ENCODE measurements around the gene KRTAP5-1.

The KRTAP5-1 gene

GRCh38 chr11:1631066-1631568, 46.0 kb upstream of the KRTAP5-1 start:
- Histone ChIP-seq H3K4me3 (ENCODE audit: low read length) (no peak overlapping the region), H2AFZ (ENCODE audit: low read length) (no peak overlapping the region), H4K20me1 (ENCODE audit: insufficient read depth, low read length) (no peaks in the 10 kb centered on the region), H3K79me2 (ENCODE audit: low read length) (no peaks in the 10 kb centered on the region), H3K4me1 (ENCODE audit: low read length) (peaks cover 6% of the 10 kb centered on the region; the same call in 1 of the 2 replicates), H3K9ac (ENCODE audit: low read length) (no peak overlapping the region), H3K9me2 (replicated peaks; ENCODE audit: insufficient read depth, low read length) (no peaks in the 10 kb centered on the region), H3F3A (ENCODE audit: insufficient read depth, low read length) (no peaks in the 10 kb centered on the region), H3K27ac (ENCODE audit: low read length) (no peak overlapping the region), H3K4me2 (ENCODE audit: low read depth, low read length) (no peak overlapping the region), H3K36me3 (replicated peaks; ENCODE audit: insufficient read depth, low read length) (no peaks in the 10 kb centered on the region), H3K9me3 (replicated peaks; ENCODE audit: insufficient read depth, low read length) (no peaks in the 10 kb centered on the region), H3K27me3 (replicated peaks; ENCODE audit: insufficient read depth, low read length) (peaks cover 95% of the 10 kb centered on the region)
- TF ChIP-seq CTCF (IDR thresholded peaks at IDR 0.05; ENCODE audit: low read length) (no peak), EZH2phosphoT487 (IDR thresholded peaks at IDR 0.05; ENCODE audit: low read length) (no peak), EZH2 (optimal IDR thresholded peaks at IDR 0.05; ENCODE audit: low read depth, low read length) (no peak)
- DNase-seq: no peak

DNA sequence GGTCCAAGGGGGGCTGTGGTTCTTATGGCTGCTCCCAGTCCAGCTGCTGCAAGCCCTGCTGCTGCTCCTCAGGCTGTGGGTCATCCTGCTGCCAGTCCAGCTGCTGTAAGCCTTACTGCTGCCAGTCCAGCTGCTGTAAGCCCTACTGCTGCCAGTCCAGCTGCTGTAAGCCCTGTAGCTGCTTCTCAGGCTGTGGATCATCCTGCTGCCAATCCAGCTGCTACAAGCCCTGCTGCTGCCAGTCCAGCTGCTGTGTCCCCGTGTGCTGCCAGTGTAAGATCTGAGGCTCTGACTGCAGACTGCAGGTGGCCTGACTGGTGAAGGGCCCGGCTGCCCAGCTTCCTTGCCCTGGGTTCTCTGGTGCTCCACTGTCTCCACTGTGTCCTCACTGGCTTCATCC, 45.2 kb upstream of the KRTAP5-1 start:
- Histone ChIP-seq H3K79me2 (ENCODE audit: low read length) (no peaks in the 10 kb centered on the region), H3K9ac (ENCODE audit: low read length) (no peak overlapping the region), H3K4me1 (ENCODE audit: low read length) (peaks cover 6% of the 10 kb centered on the region; the same call in 1 of the 2 replicates), H3K27ac (ENCODE audit: low read length) (no peak overlapping the region), H3K9me3 (replicated peaks; ENCODE audit: insufficient read depth, low read length) (no peaks in the 10 kb centered on the region), H3K4me3 (ENCODE audit: low read length) (no peak overlapping the region), H2AFZ (ENCODE audit: low read length) (no peak overlapping the region), H4K20me1 (ENCODE audit: insufficient read depth, low read length) (no peaks in the 10 kb centered on the region), H3K9me2 (replicated peaks; ENCODE audit: insufficient read depth, low read length) (no peaks in the 10 kb centered on the region), H3K4me2 (ENCODE audit: low read depth, low read length) (no peak overlapping the region), H3K36me3 (replicated peaks; ENCODE audit: insufficient read depth, low read length) (no peaks in the 10 kb centered on the region), H3F3A (ENCODE audit: insufficient read depth, low read length) (no peaks in the 10 kb centered on the region), H3K27me3 (replicated peaks; ENCODE audit: insufficient read depth, low read length) (peaks cover 95% of the 10 kb centered on the region)
- no peak for TF ChIP-seq EZH2phosphoT487 (IDR thresholded peaks at IDR 0.05; ENCODE audit: low read length)
- TF ChIP-seq EZH2 (optimal IDR thresholded peaks at IDR 0.05; ENCODE audit: low read depth, low read length): no peak
- no peak for TF ChIP-seq CTCF (IDR thresholded peaks at IDR 0.05; ENCODE audit: low read length)
- no peak for DNase-seq

DNA sequence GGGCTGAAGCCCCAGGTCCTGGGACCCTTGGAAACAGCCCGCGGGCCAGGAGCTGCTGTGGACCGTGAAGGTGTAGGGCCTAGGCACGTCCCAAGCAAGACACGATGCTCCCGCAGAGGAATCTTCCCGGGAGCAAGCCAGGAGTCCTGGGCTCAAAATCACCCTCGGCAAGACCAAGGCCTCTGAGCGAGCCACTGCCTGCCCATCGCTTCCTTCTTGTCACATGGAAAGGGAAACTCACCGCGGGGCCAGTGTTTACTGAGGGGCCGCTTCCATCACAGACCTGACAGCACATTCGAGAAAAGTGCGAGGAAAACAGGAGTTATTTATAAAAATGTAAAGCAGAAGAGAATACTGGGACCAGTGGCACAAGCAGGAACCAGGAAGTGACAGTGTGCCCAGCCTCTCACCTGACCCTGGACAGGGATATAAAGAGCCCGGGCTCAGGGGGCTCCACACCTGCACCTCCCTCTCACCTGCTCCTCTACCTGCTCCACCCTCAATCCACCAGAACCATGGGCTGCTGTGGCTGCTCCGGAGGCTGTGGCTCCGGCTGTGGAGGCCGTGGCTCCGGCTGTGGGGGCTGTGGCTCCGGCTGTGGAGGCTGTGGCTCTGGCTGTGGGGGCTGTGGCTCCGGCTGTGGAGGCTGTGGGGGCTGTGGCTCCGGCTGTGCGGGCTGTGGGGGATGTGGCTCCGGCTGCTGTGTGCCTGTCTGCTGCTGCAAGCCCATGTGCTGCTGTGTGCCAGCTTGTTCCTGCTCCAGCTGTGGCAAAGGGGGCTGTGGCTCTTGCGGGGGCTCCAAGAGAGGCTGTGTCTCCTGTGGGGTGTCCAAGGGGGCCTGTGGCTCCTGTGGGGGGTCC, 44.5 kb upstream of the KRTAP5-1 start, which contains the start of gene KRTAP5-5:
KRTAP5-5 (plus strand) TSS at position 450 of the 860 bp plus-strand sequence; CDS start at position 516, 66 bp downstream.
- Histone ChIP-seq H3F3A (ENCODE audit: insufficient read depth, low read length) (no peaks in the 10 kb centered on the region), H4K20me1 (ENCODE audit: insufficient read depth, low read length) (no peaks in the 10 kb centered on the region), H3K4me1 (ENCODE audit: low read length) (peaks cover 6% of the 10 kb centered on the region; the same call in 1 of the 2 replicates), H3K9me2 (replicated peaks; ENCODE audit: insufficient read depth, low read length) (no peaks in the 10 kb centered on the region), H3K9ac (ENCODE audit: low read length) (no peak within 1 kb of the TSS), H3K36me3 (replicated peaks; ENCODE audit: insufficient read depth, low read length) (no peaks in the 10 kb centered on the region), H3K4me3 (ENCODE audit: low read length) (no peak within 1 kb of the TSS), H2AFZ (ENCODE audit: low read length) (no peak within 1 kb of the TSS), H3K27me3 (replicated peaks; ENCODE audit: insufficient read depth, low read length) (peaks cover 95% of the 10 kb centered on the region), H3K4me2 (ENCODE audit: low read depth, low read length) (no peak within 1 kb of the TSS), H3K9me3 (replicated peaks; ENCODE audit: insufficient read depth, low read length) (no peaks in the 10 kb centered on the region), H3K27ac (ENCODE audit: low read length) (no peak within 1 kb of the TSS), H3K79me2 (ENCODE audit: low read length) (no peaks in the 10 kb centered on the region)
- DNase-seq: no peak
- TF ChIP-seq EZH2phosphoT487 (IDR thresholded peaks at IDR 0.05; ENCODE audit: low read length) (no peak), EZH2 (optimal IDR thresholded peaks at IDR 0.05; ENCODE audit: low read depth, low read length) (no peak), CTCF (IDR thresholded peaks at IDR 0.05; ENCODE audit: low read length) (no peak)

Measured in MM.1S (cell line).